GM18505 (cell line): ENCODE results near the gene A4GALT.

Source experiments
- ATAC-seq: cut with Tn5 transposase; IDR thresholded peaks from one replicate; pipeline ENCODE4 v1.9.1; 2021; ENCODE audit not compliant: unreplicated experiment
- POLR2A ChIP-seq: IDR thresholded peaks from 4 replicates; pipeline ENCODE4 v1.6.1; 2011; ENCODE audit warnings: borderline replicate concordance; ENCODE audit not compliant: insufficient read depth, insufficient read length; ENCODE audit errors: extremely low read depth

The A4GALT gene

GRCh38 chr22:42704896-42705295 is 15.8 kb downstream of the A4GALT start:
- TF ChIP-seq POLR2A = no peak
- ATAC-seq = no peak

DNA sequence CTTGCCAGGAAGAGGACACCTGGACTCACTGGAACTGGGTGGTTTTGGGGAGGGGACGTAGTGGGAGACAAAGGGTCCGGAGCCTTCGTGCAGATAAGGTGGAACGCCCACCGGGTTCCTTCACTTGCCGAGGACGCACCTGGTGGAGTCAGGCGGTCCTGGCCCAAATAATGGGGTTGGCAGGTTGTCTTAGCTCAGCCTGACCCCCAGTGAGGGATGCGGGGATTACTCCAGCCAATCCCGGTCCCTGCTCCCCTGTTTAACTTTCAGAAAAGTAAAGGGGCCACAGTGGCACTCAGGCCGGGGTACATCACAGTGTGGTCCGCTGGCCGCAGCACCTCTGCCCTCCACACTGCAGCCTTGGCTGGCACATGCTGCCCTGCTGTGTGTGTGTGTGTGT is 18.0 kb downstream of the A4GALT start:
- no peak for ATAC-seq
- TF ChIP-seq POLR2A = no peak

DNA sequence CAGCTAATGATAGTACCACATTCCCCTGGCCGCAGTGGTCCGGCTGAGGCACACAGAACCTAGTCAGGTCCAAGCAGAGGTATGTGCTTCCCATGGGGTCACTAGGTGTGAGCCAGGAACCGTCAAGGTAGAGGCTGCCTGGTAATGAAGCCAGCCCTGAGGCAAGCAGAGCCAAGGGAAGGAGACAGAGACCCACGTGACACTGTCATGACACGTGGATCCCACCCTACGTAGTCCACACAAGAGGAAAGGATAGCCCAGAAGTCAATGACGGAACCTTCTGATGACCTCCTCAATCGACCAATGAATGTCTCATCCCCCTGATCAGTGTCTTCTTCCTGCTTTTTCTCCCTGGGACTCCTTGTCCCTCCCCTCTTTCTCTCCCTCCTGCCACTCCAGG is 19.0 kb downstream of the A4GALT start:
- no peak for TF ChIP-seq POLR2A
- ATAC-seq = no peak

DNA sequence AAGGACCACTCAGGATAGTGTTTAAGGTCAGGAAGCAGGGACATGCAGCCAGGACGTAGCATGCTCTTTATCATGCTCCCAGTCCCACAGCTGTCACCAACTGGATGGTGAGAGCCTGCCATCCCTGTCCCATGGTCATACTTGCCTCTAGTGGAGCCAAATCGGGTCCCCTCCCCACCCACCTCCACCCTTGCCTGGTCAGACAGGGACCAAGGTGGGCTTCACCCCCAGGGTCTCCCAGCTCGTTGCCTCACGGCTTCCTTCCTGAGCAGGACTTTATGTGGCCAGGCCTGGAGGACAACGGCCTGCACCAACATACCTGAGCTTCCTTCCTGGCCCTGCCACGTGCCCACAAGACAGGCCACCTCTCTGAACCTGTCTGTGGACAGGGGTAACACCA is 19.8 kb downstream of the A4GALT start:
- TF ChIP-seq POLR2A = no peak
- ATAC-seq = no peak

GRCh38 chr22:42700355-42700754 is 20.3 kb downstream of the A4GALT start:
- TF ChIP-seq POLR2A = no peak
- ATAC-seq = no peak

DNA sequence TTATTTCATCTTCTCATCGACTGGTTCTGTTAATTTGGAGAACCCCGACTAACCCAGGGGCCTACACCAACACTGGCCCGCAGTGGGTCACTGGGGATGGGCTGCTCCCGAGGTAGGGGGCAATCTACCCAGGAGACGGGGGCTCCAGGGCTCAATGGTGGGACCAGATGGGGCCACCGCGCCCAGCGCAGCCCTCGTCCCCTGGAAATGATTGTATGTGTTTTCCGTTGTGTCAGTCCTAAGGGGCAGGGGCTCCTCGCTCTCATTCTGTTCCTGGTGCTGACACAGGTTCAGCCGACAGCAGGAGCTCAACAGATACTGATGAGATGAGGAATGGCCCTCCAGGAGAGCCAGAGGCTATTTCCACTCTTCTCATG is 20.7 kb downstream of the A4GALT start:
- TF ChIP-seq POLR2A = no peak
- ATAC-seq = no peak

- no peak for ATAC-seq
- TF ChIP-seq POLR2A = no peak
These were observed 21.2 kb downstream of the A4GALT start for GRCh38 chr22:42699281-42699975.

GRCh38 chr22:42697542-42698013 is 23.1 kb downstream of the A4GALT start:
- no peak for TF ChIP-seq POLR2A
- no peak for ATAC-seq

GRCh38 chr22:42696331-42696967 is 24.2 kb downstream of the A4GALT start:
- TF ChIP-seq POLR2A = no peak
- ATAC-seq = no peak

DNA sequence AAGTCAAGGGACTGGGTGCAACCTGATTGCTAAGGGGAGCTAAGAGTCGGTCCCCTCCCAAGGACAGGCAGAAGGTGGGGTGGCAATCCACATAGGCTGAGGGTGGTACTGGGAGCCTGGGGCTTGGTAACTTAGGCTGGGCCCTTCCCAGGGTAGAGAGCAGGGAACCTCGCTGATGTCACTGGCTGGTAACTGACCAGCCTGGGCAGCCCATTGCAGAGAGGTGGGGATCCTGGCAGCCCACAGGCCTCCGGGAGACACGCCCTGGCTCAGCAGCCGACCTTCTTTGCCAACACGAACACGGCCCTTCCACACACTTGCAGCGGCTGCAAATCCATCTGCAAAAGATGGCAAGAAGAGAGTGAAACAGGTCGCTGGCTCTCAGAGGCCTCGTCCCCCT is 25.4 kb downstream of the A4GALT start:
- TF ChIP-seq POLR2A = no peak
- no peak for ATAC-seq

DNA sequence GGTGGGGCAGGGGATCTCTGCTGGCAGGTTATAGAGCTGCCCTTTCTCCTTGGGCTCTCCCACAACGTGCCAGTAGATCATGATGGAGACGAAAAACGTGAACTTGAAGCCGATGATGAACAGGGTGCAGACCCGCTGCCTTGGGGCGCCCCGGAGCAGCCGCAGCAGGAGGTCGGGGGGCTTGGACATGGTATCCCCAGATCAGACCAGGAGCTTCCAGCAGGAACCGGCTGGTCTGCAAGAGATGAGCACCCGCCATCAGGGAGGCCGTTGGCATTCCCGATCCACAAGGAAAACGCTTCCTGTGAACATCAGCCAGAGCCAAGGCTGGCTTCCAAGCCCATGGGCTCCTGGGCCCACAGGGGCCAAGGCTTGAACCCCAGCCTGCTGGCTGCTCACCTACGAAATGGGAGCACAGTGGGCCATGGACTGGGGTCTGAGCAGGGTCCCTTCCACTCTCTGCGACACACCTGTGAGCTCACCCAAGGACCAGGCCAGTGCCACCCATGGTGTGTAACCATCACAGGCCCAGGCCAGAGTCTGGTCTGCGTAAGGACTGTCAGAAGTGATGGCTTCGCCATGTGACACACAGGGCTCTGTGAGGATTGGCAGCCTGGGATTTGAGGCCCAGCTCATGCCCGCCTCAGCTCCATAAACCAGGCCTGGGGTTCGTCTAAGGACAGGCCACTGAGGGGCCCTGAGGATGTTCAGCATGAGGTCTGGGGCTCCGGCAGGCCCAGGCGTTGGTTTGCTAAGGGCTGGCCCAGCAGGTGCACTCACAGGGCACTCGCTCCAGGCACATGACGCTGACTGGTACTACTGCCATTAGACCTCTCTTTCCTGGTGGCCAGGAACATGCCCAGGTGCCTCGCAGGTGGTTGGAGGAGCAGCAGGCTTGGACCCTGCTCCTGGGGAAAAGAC is 26.6 kb downstream of the A4GALT start:
- TF ChIP-seq POLR2A = no peak
- no peak for ATAC-seq

DNA sequence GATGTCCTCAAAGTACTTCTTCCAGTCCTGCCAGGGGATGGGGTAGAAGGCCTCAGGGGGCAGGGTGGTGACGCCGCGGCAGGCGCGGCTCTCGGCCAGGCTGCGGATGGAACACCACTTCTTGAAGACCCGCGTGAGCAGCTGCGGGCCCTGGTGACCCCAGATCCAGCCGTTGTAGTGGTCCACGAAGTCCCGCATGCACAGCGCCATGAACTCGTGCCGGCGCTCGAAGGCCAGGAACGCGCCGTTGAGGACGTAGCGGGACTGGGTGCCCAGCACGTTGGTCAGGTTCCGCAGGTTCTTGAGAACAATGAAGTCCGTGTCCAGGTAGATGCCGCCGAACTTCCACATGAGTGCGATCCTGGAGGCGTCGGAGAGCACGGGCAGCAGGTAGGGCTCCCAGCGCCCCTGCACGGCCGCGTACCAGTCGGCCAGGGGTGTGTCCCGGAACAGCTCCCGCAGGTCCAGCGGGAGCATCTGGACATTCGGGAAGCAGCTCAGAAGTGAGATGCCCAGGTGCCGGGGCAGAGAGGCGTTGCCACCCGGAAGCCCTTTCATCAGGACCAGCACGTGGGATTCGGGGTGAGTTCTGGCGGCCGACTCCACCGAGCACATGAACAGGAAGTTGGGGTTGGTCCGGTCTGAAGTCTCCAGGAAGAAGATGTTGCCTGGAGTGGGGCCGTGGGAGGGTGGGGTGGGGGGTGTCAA is 27.5 kb downstream of the A4GALT start:
- no peak for TF ChIP-seq POLR2A

More for the DNA sequence above, 27.5 kb downstream of the A4GALT start:
- ATAC-seq = no peak
